Sigmoid colon (tissue), 7 donors: ENCODE data around the gene TMBIM1. TPM values are rescaled to one million over a fixed set of nuclear protein-coding genes. Genes with fewer than 3 reads are reported as not detected.

ENCODE experiments used
- DNase-seq: peaks from one replicate; pipeline ENCODE4 v3.0.0-alpha.2; 2019
- H3K27ac ChIP-seq, 4 donors: fragments of 200-600 bp; sonication (generic); one replicate each; pipeline ENCODE4 v1.5.1; 2016 to 2019; ENCODE audit warnings: mild to moderate bottlenecking in 1 of 4
- H3K27me3 ChIP-seq, 3 donors: fragments of 200-600 bp; sonication (generic); one replicate each; pipeline ENCODE4 v1.5.1; 2019; ENCODE audit warnings: mild to moderate bottlenecking in 1 of 3
- H3K36me3 ChIP-seq, 4 donors: fragments of 200-600 bp; sonication (generic); one replicate each; pipeline ENCODE4 v1.5.1; 2016 to 2019
- H3K4me1 ChIP-seq, 4 donors: fragments of 200-600 bp; sonication (generic); one replicate each; pipeline ENCODE4 v1.5.1; 2017 to 2019
- H3K4me3 ChIP-seq, 4 donors: fragments of 200-600 bp; sonication (generic); one replicate each; pipeline ENCODE4 v1.5.1; 2017 to 2019; ENCODE audit warnings: mild to moderate bottlenecking in 2 of 4, moderate library complexity in 1 of 4
- H3K9me3 ChIP-seq, 4 donors: fragments of 200-600 bp in 3 of 4; sonication (generic) in 3 of 4; one replicate each; pipeline versions ENCODE4 v1.5.1 to v1.6.1; 2013 to 2019
- EP300 ChIP-seq, 4 donors: sonication (generic); formaldehyde crosslinking; IDR thresholded peaks; one replicate each; pipeline ENCODE4 v1.6.1; 2017; ENCODE audit warnings: antibody characterized with exemption in 4 of 4
- POLR2A ChIP-seq, 2 donors: fragments of 450-650 bp; IDR thresholded peaks; one replicate each; pipeline ENCODE4 v1.6.1; 2016; ENCODE audit warnings: antibody characterized with exemption in 2 of 2, mild to moderate bottlenecking in 2 of 2, moderate library complexity in 2 of 2
- POLR2AphosphoS5 ChIP-seq, 4 donors: sonication (generic); formaldehyde crosslinking; IDR thresholded peaks; one replicate each; pipeline ENCODE4 v1.6.1; 2017; ENCODE audit warnings: antibody characterized with exemption in 4 of 4
- WGBS, 2 donors: extraction: QIAGEN DNeasy Blood & Tissue Kit; methylation state at CpG; one replicate each; pipeline ENCODE4 v1.1.7; 2013; 5-methylcytosine and 5-hydroxymethylcytosine counted together
- intact Hi-C: fragments of 100-400 bp; cut with DNase I; formaldehyde crosslinking; loops from one replicate; pipeline ENCODE4 v1.15.1; 2023
- polyA plus RNA-seq, 3 donors: library from polyadenylated mRNA; stranded (reverse); fragments of 200-250 nt; gene quantifications; one replicate each; pipeline ENCODE4 v1.2.3, GENCODE V29; 2013
- total RNA-seq, 4 donors: library from RNA; depleted of rRNA; stranded (reverse); fragments of >200 nt; gene quantifications; one replicate each; pipeline ENCODE4 v1.1.0, GENCODE V29; 2016
- TF ChIP-seq, protein P1 (sequence below), 4 experiments: fragments of 450-650 bp in 3 of 4; fragments of 200-600 bp in 1 of 4; IDR thresholded peaks; one replicate each; pipeline ENCODE4 v1.5.1; 2016 to 2019; ENCODE audit warnings: antibody characterized with exemption in 4 of 4, mild to moderate bottlenecking in 3 of 4, moderate library complexity in 2 of 4
- donor health status: healthy with polysubstance abuse.
- donor health status: Bipolar disorder and iron deficiency.
- donor health status: healthy.

TMBIM1 gene
- total and polyA plus RNA-seq, 7 donors, result 90.2 to 204 (median 139) TPM

- no peaks in the 10 kb centered on the region for H3K27me3 ChIP-seq
- DNase-seq, result peak; percentile 60
- peak overlapping the region in 2 of 4 donors; percentile 5 to 18 for H3K27ac ChIP-seq
- peaks cover 0 to 5% (median 0%) of the 10 kb centered on the region in 4 donors for H3K4me1 ChIP-seq
- H3K9me3 ChIP-seq, result no peaks in the 10 kb centered on the region
- peaks cover 34 to 93% (median 71%) of the 10 kb centered on the region in 4 donors for H3K36me3 ChIP-seq
- H3K4me3 ChIP-seq, result no peak overlapping the region
- 81 to 86% methylated on average over 7 of the region's 7 CpGs for WGBS, 2 donors
- TF ChIP-seq EP300 (IDR thresholded peaks at IDR 0.05) (no peak), POLR2AphosphoS5 (IDR thresholded peaks at IDR 0.05) (no peak), POLR2A (IDR thresholded peaks at IDR 0.05) (no peak)
- TF ChIP-seq, protein P1, sequence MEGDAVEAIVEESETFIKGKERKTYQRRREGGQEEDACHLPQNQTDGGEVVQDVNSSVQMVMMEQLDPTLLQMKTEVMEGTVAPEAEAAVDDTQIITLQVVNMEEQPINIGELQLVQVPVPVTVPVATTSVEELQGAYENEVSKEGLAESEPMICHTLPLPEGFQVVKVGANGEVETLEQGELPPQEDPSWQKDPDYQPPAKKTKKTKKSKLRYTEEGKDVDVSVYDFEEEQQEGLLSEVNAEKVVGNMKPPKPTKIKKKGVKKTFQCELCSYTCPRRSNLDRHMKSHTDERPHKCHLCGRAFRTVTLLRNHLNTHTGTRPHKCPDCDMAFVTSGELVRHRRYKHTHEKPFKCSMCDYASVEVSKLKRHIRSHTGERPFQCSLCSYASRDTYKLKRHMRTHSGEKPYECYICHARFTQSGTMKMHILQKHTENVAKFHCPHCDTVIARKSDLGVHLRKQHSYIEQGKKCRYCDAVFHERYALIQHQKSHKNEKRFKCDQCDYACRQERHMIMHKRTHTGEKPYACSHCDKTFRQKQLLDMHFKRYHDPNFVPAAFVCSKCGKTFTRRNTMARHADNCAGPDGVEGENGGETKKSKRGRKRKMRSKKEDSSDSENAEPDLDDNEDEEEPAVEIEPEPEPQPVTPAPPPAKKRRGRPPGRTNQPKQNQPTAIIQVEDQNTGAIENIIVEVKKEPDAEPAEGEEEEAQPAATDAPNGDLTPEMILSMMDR (IDR thresholded peaks at IDR 0.05), result no peak
- intact Hi-C loops, result no loop called here
Measured at GRCh38 chr2:218252509-218253231, 39.6 kb downstream of the TMBIM1 start.

GRCh38 chr2:218249691-218250090 is 42.6 kb downstream of the TMBIM1 start:
- H3K4me3 ChIP-seq, result no peak overlapping the region
- WGBS, 2 donors, result 93 to 94% methylated on average over 13 of the region's 13 CpGs

DNA sequence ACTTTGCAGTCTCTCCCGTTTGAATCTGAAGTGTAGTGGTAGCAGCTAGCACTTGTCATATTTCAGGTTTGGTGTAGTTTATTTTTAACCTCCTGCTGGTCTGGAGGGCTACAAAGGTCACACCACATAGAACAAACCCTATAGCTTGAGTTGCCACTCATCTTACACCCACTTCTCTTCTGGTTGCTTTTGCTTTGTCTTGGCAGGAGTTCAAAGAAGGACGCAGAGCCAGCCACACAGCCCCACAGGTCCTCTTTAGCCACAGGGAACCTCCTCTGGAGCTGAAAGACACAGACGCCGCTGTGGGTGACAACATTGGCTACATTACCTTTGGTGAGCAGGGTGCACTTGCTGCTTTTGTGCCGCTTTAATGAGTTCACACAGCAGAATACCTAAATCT is 47.1 kb downstream of the TMBIM1 start:
- no peak overlapping the region for H3K4me3 ChIP-seq
- TF ChIP-seq POLR2AphosphoS5 (IDR thresholded peaks at IDR 0.05) (no peak), POLR2A (IDR thresholded peaks at IDR 0.05) (no peak), EP300 (IDR thresholded peaks at IDR 0.05) (no peak)
- TF ChIP-seq, protein P1 (IDR thresholded peaks at IDR 0.05), result no peak
- peaks cover 0 to 12% (median 5%) of the 10 kb centered on the region in 4 donors for H3K4me1 ChIP-seq
- peaks cover 43 to 92% (median 69%) of the 10 kb centered on the region in 4 donors for H3K36me3 ChIP-seq
- H3K27me3 ChIP-seq, result no peaks in the 10 kb centered on the region
- no peak for DNase-seq
- H3K27ac ChIP-seq, result no peak overlapping the region
- 76 to 78% methylated on average over 5 of the region's 5 CpGs for WGBS, 2 donors
- intact Hi-C loops, result no loop called here
- H3K9me3 ChIP-seq, result no peaks in the 10 kb centered on the region

More at GRCh38 chr2:218249691-218250090, 42.6 kb downstream of the TMBIM1 start:
- peaks cover 51 to 100% (median 94%) of the 10 kb centered on the region in 4 donors for H3K36me3 ChIP-seq
- H3K4me1 ChIP-seq, result no peaks in the 10 kb centered on the region
- TF ChIP-seq, protein P1 (IDR thresholded peaks at IDR 0.05), result no peak
- TF ChIP-seq POLR2A (IDR thresholded peaks at IDR 0.05), result no peak
- no peaks in the 10 kb centered on the region for H3K27me3 ChIP-seq
- no peak overlapping the region for H3K27ac ChIP-seq
- intact Hi-C loops, result no loop called here
- DNase-seq, result peak; percentile 50
- H3K9me3 ChIP-seq, result no peaks in the 10 kb centered on the region

GRCh38 chr2:218244665-218245064 is 47.6 kb downstream of the TMBIM1 start:
- TF ChIP-seq, protein P1 (IDR thresholded peaks at IDR 0.05), result no peak
- TF ChIP-seq POLR2A (IDR thresholded peaks at IDR 0.05) (no peak), POLR2AphosphoS5 (IDR thresholded peaks at IDR 0.05) (no peak), EP300 (IDR thresholded peaks at IDR 0.05) (no peak)
- H3K36me3 ChIP-seq, result peaks cover 40 to 92% (median 68%) of the 10 kb centered on the region in 4 donors
- H3K4me3 ChIP-seq, result no peak overlapping the region
- intact Hi-C loops, result no loop called here
- WGBS, 2 donors, result 97% methylated on average over 2 of the region's 2 CpGs
- peaks cover 0 to 12% (median 5%) of the 10 kb centered on the region in 4 donors for H3K4me1 ChIP-seq
- DNase-seq, result no peak
- H3K27me3 ChIP-seq, result no peaks in the 10 kb centered on the region
- no peaks in the 10 kb centered on the region for H3K9me3 ChIP-seq
- H3K27ac ChIP-seq, result no peak overlapping the region
